IPS DF 4.7 (cell line): ENCODE results near the gene LIN54.
A peak's percentile ranks its signal among the peaks of the same experiment; 100 is the strongest.
"Not testable (repeated sequence)": the region's sequence is repeated elsewhere in the genome, so short reads cannot be mapped to it uniquely, and the experiment has no call there.

Source experiments
- DNase-seq: peaks from one replicate; pipeline ENCODE4 v3.0.0-alpha.2; 2013; ENCODE audit warnings: low spot score; ENCODE audit errors: extremely low read depth

Gene LIN54

DNA sequence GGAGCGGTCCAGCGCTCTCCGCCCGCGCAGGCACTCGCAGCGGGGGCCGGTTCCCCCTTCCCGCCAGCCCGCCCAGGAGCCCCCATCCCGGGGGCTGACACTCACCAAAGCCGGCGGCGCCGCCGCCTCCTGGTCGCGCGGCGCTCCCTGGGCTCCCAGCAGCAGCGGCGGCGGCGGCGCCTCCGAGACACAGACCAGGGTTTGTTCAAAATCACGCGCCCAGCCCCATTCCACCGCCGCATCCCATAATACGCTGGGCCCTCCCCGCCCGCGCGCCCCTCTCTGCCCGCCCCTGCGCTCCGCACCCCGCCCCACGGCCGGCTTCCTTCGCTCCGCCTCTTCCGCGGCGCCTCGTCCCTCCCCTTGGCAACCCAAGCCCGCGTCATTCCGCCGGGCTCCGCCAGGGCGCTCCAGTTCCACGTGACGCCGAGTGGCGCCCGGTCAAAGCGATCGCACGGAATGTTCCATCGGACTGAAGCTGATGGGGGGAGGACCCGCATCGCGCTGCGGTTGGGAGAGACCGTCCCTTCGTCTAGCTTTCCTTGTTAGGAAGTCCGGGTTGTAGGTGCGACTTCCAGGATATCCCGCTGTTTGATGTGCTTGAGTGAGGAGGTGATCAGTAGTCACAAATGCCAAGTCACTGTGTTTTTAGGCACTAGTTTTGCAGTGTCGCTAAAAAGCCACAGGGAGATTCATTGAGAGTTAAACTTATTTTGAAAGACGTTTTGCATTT, 2.2 kb upstream of the LIN54 start:
- DNase-seq: peak; percentile 80

DNA sequence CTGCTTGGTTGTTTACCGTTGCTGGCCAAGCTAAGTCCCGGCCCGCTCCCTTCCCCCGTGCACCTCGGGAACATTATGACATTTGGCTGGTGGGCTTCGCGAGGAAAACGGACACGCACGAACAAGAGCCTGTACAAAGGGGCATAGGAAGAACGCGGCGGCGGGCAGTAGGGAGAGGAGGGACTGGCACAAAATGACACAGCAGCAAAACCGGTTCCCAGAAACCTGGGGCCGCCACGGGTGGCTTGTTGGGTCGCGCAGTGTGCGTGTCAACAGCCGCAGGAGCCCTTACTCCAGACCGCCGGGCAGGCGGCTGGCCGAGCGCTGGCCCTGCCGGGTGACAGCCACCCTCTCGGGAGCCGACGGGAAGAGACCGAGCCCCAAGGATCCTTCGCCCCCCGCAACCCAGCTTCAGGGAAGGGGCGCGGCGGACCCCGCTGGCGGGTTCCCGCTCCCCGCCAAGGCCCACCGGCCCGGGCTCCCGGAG, 1.6 kb upstream of the LIN54 start:
- DNase-seq: no peak

DNA sequence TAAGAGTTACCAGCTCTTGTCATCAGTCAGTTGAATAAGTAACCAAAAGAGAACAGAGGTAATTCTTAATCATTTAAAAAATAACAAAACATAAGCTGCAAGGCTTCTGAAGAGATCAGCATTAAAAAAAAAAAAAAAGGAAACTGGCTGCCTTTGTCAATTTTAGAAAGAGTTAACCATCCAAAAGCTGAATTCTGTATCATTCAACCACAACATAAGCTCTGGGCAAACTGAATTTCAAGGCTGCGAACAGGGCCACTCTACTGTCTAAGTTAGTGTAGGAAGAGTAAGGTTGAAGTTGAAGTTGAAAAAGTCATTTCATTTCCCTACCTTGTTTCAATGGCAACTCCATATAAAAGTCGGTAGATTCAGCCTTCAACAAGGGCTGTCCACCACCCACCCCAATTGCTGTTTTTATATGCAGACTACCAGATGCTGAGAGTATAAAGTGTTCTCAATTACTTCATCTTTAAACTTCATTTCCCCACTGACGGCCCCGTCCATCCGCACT, 1.1 kb upstream of the LIN54 start:
- DNase-seq: no peak

DNA sequence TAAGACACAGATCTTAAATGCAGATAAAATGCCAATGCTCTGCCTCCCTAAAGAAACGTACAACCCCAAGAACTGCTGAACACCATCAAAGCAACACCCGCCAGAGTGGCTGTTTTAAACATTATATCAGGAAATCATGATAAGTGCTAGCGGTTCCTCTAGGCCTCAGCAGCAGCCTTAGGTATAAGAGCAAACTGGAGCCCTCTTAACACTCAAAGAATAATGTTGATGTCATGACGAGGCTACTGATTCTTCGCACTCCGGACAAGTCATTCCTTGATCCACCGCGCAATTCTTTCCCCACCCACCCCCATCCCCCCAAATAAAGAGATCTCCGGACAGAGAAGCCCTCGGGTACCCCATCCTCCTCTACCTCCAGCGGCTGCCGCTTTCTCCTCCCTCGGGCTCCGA, 507 bp downstream of the LIN54 start:
- DNase-seq: no peak

DNA sequence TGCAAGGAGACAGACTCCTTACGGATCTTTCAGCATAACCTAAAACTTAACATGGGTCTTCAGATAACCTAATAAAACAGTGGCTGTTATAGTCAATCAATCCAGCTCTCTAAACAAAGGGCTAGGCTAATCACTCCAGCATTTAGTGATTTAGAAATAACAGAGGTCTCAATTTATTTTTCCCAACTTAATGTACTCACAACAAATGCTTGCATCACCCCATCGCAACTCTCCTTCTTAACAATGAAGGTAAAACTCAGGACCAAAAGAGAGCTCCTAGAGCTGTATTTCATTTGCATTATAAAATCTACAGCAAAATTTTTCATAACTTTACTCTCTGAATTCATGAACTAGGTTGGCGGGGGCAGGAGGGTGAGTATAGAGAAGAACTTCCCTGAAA, 1.1 kb downstream of the LIN54 start:
- DNase-seq: no peak

DNA sequence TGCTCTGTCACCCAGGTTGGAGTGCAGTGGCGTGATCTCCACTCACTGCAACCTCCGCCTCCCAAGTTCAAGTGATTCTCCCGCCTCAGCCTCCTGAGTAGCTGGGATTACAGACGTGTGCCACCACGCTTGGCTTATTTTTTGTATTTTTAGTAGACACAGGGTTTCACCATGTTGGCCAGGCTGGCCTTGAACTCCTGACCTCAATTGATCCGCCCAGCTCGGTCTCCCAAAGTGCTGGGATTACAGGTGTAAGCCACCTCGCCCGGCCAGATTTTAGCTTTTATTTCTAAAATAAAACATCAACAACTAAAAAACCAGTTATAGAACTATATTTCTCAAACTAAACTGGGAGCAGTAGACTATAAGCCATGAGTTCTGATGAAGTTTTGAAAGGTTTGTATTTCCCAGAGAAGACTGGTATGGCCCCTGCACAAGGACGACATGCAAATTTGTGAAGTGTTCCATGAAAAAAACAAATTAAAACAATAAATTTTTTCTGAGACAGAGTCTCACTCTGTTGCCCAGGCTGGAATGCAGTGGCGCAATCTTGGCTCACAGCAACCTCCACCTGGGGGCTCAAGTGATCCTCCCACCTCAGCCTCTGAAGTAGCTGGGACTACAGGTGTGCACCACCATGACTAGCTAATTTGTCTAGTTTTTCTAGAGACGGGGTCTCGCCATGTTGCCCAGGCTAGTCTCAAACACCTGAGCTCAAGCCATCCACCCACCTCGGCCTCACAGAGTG, 7.4 kb downstream of the LIN54 start:
- not testable (repeated sequence) for DNase-seq

DNA sequence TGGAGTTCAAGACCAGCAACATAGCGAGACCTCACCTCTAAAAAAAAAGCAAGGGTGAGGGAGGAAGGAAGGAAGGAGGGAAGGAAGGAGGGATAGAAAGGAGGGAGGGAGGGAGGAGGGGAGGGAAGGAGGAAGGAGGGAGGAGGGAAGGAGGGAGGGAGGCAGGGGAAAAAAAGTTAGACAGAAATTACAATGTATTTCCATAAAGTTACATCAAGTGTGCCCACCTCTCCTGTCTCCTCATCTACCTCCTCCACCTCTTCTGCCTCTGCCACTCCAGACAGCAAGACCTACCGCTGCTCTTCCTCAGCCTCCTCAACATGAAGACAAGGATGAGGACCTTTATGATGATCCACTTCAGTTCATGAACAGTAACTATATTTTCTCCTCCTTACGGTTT, 8.3 kb downstream of the LIN54 start:
- DNase-seq: no peak

DNA sequence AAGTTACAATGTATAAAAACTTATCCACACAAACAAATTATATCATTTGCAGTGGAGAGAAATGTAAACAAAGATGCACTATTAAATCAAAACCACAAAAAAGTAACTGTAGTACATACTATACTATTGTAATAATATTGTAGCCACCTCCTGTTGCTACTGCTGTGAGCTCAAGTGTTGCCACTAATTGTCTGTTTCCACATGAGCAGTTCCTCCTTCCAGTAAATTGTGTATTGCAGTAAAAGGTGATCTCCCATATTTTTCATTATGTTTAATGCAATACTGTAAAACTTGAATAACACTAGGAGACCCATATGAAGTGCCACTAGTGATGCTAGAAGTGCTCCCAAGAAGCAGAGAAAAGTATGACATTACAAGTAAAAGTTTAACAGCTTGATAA, 11.7 kb downstream of the LIN54 start:
- no peak for DNase-seq

DNA sequence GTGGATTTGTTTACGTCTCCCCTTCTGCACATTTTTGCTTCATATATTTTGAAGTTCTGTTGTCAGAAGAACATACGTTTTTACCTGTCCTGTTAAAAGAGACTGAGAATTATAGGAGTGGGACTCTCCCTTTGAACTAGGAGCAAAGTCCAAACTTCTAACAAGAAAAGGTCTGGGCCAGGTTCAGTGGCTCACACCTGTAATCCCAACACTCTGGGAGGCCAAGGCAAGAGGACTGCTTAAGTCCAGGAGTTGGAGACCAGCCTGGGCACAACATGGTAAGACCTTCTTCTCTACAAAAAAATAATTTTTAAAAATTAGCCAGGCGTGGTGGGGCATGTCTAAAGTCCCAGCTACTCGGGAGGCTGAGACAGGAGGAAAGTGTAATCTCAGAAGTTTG, 15.8 kb downstream of the LIN54 start:
- no peak for DNase-seq

DNA sequence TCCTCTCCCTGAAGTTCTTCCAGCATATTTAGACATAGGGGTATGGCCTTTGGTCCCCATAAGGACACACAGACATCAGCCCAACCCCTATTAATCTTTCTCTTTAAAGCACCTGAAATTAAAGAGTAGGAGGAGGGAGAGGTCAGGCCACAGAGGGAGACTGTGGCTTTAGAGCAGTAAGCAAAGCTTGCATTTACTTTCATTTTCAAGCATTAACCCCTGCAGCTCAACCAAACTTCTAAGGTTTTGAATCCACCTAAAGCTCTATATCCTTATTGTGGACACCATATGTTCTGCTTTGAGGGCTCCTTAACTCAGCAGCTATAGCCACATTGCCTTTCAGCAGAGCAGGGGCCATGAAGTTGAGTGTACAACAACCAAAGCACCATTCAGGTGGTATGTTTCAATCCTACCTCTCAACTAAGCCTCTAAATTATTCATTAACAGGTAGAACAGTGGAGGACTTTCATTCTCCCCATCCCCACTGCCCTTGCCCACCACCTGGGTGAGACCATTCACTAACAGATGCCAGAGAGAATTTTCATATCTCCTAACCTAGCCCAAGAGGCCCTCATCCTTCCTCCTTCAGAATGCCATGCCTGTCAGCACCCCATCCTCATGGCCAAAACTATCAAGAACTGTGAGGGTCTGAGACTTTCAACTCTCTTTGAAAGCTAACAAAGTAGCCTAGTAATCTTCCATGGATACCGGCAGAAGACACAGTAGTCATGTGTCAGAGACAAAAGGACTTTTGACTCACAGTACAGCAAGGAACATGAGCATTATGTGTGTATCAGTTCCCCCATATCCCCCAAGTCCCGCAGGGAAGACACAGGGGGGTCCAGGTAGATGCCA, 20.8 kb downstream of the LIN54 start:
- DNase-seq: no peak

DNA sequence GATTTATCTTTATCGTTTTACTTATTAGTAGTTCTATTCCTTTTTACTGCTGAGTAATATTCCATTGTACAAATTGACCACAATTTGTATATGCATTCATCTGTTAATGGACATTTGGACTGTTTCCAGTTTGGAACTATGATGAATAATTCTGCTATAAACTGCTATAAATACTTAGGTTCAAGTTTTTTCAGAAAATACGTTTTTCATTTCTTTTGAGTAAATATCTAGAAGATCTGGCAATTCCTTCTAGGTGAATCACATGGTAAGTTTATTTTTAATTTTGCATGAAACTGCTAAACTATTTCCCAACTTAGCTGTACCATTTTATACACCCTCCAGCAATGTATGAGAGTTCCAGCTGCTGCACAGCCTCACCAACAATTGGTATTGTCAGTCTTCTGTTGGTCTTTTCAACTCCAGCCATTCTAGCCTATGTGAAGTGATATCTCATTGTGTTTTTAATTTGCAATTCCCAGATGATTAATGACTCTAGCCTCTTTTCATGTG, 22.2 kb downstream of the LIN54 start:
- DNase-seq: no peak

DNA sequence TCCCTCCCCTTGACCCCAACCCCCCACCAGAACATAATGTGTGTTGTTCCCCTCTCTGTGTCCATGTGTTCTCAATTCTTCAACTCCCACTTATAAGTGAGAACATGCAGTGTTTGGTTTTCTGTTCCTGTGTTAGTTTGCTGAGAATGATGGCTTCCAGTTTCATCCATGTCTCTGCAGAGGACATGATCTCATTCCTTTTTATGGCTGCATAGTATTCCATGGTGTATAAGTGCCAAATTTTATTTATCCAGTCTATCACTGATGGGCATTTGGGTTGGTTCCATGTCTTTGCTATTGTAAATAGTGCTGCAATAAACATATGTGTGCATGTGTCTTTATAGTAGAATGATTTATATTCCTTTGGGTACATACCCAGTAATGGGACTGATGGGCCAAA, 23.1 kb downstream of the LIN54 start:
- DNase-seq: not testable (repeated sequence)

DNA sequence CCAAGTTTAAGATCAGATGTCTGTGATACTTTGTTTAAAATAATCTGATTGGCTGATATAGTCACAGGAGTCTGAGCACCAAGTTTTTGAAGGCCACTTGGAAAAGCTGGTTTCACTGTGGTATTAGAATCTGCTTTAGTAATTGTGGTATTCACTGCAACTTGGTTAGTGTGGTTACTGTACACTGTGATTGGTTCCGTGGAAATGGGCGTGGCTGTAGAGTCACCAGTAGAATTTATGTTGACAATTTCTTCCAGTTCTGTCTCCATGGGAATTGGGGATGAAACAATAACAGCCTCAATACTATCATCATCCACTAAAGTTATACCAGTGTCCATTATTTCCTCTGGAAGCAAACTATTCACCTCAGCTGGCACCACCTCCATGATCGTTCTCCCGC, 26.2 kb downstream of the LIN54 start:
- DNase-seq: no peak

DNA sequence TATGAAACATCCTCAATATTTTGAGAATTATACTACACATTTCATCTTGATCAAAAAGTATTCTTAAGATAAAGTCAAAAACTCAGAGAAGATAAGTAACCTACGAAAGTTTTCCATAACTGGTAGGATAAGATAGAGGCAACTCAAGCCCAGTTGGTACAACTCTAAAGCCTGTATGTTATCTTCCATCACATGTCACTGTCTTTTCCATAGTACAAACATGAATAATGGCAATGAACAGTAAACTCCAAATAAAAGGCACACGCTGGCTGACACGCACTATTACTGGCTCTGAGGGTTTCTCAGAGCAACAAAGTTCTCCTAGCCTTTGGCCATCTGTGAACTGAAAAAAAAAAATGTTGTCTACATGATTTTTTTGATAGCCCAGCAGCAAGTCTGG, 27.2 kb downstream of the LIN54 start:
- DNase-seq: no peak

DNA sequence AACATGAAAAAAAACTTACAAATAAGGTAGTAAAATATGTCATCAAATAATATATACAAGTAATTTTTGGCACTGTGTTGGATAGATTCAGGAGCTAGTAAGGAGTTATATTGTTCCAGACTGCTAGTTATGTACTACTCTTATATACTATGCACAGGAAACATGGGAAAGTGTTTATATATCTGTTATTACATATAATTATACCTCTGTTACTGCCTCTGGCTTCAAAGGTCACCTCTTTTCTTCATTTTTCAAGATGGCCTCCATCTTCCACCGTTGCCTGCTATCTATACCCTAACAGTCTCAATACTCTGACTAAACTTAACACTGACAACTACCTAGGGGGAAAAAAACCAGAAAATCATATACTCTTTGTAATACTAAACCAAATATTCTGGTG, 29.5 kb downstream of the LIN54 start:
- no peak for DNase-seq

DNA sequence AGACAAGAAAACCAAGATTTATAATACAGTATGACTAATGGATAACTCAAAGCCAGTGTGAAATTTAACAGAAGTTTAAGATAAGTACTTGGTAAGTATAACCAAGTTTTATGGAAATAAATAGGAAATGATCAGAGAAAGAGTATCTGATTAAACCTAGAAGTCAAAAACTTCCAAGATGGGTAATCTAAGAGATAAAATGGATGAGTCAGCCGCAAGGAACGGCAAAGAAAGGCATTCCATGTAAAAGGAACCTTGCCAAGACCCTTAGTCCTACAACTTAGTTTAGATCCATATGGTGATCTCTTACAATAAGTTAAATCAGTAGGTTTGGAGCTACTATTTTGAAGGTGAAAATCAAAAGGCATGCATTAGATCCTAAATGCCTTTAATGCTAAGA, 34.8 kb downstream of the LIN54 start:
- DNase-seq: no peak

DNA sequence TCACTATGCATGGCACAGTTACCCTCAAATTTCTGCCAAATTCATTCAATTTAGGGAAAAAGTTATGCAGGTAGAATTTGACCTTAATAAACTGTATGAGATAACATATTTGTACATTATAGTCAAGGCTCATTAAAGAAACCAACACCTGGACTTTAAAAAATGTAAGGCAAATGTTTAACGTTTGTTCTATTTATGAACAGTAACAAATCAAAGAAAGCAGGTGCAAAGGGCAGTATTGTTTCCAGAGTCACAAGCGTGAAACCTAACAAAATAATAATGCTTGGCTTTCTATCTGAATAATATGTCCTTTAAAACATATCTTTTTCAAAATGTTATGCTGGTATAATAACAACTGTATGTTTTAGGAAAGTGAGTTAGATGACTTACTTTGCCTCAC, 41.2 kb downstream of the LIN54 start:
- DNase-seq: no peak

DNA sequence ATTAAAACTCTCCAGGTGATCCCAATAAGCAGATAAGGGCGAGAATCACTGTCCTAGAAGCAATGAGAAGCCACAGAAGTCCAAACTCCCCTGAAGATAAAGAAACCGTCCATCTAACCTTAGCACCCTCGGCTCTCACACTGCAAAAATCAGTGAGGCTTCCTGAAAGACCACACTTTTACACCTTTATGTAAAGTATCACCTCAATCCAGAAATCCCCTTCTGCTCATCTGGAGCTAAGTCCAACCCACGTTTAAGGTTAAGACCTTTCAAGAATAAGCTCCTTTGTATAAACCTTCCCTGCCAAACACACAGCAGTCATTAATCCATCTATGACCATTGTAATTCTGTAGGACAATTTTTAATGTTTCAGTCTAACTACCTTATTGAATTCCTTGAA, 41.7 kb downstream of the LIN54 start:
- no peak for DNase-seq

DNA sequence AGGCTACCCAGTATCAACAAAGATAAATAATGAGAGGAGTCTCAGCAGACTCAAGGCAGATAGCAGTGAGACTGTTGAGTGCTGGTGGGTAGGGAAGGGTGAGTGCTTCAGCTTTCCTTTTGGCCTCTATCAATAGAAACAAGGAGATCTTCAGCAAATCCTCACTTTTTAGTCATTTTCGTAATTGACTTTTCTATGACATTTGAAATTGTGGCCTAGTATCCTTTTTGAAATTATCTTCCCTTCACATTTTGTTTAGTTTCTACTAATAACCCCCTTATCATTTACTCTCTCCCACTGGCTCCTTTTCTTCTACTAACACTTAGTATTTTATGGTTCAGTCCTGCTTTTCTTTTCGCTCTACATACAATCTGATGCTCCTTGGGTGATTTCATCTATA, 44.9 kb downstream of the LIN54 start:
- no peak for DNase-seq

DNA sequence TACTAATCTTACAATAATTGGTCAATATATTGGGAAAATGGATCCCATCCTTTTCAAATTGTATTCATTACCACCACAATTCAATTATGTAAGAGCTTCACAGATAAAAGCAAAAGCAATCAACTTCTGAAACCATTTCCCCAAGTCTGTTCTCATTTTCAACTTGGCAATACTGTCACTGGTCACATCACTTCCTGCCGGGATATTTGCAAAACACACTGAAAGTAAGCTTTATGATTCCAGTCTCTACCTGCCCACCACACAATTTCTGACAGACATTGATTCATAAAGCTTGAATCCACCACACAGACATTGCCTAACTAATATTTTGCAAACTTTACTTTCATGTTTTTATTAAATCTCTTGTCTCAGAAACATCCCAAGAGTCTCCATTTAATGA, 53.6 kb downstream of the LIN54 start:
- DNase-seq: no peak

DNA sequence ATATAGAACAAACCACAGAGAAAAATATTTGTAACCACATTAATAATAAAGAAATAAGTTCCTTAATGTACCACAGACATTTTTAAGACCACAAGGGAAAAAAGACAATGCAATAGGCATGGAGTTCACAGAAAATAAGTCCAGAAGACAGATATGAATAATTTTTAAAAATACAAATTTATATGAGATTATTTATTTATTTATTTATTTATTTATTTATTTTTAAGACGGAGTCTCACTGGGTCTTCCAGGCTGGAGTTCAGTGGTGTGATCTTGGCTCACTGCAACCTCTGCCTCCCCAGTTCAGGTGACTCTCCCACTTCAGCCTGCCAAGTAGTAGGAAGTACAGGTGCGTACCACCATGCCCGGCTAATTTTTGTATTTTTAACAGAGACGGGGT, 56.4 kb downstream of the LIN54 start:
- no peak for DNase-seq

DNA sequence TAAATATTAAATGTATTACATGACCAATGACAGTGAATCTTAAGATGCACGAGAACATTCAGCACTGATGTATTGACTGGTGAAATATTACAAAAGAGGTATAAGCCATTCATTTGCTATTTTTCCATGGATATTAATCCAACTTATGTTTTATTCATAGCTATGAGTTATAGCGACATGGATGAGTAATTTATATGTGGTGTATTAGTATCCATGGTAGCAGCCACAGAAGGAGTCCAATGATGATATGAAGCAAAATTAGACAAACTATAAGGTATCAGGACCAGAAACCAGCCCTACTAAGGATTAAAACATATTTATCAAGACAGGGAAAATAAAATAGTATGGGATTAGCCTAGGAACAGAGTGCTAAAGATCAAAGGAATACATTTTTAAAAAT, 59.4 kb downstream of the LIN54 start:
- no peak for DNase-seq
